MM.1S (cell line): ENCODE data around the gene BGN.

Experiments
- DNase-seq: peaks from one replicate; pipeline ENCODE4 v3.0.0-alpha.2; 2015
- H2AFZ ChIP-seq: fragments of 300-600 bp; sonication (generic); 2 replicates; pipeline ENCODE4 v1.6.0; 2016; ENCODE audit warnings: antibody characterized with exemption, low read length
- H3F3A ChIP-seq: fragments of 300-600 bp; sonication (generic); 2 replicates; pipeline ENCODE4 v1.6.1; 2016; ENCODE audit warnings: mild to moderate bottlenecking, antibody characterized with exemption, low read length, moderate library complexity, mixed read lengths; ENCODE audit not compliant: insufficient read depth
- H3K27ac ChIP-seq: fragments of 300-600 bp; sonication (generic); 2 replicates; pipeline ENCODE4 v1.5.1; 2016; ENCODE audit warnings: mild to moderate bottlenecking, low read length
- H3K27me3 ChIP-seq: fragments of 300-600 bp; sonication (generic); replicated peaks from 2 replicates; pipeline ENCODE4 v1.6.0; 2016; ENCODE audit warnings: low read length; ENCODE audit not compliant: insufficient read depth
- H3K36me3 ChIP-seq: fragments of 300-600 bp; sonication (generic); replicated peaks from 2 replicates; pipeline ENCODE4 v1.6.1; 2016; ENCODE audit warnings: mild to moderate bottlenecking, low read length, mixed read lengths; ENCODE audit not compliant: insufficient read depth
- H3K4me1 ChIP-seq: fragments of 300-600 bp; sonication (generic); 2 replicates; pipeline ENCODE4 v1.6.1; 2016; ENCODE audit warnings: low read length, mixed read lengths
- H3K4me2 ChIP-seq: fragments of 300-600 bp; sonication (generic); 2 replicates; pipeline ENCODE4 v1.6.0; 2016; ENCODE audit warnings: low read depth, low read length
- H3K4me3 ChIP-seq: fragments of 300-600 bp; sonication (generic); 2 replicates; pipeline ENCODE4 v1.5.1; 2016; ENCODE audit warnings: low read length, mixed read lengths
- H3K79me2 ChIP-seq: fragments of 300-600 bp; sonication (generic); 2 replicates; pipeline ENCODE4 v1.6.1; 2016; ENCODE audit warnings: mixed run types, low read length, mixed read lengths
- H3K9ac ChIP-seq: fragments of 300-600 bp; sonication (generic); 2 replicates; pipeline ENCODE4 v1.6.1; 2016; ENCODE audit warnings: low read length, mixed read lengths
- H3K9me2 ChIP-seq: fragments of 300-600 bp; sonication (generic); replicated peaks from 2 replicates; pipeline ENCODE4 v1.6.1; 2016; ENCODE audit warnings: mild to moderate bottlenecking, low read length, mixed read lengths; ENCODE audit not compliant: insufficient read depth
- H3K9me3 ChIP-seq: fragments of 300-600 bp; sonication (generic); replicated peaks from 2 replicates; pipeline ENCODE4 v1.6.1; 2016; ENCODE audit warnings: mild to moderate bottlenecking, low read length, mixed read lengths; ENCODE audit not compliant: insufficient read depth
- H4K20me1 ChIP-seq: fragments of 300-600 bp; sonication (generic); 2 replicates; pipeline ENCODE4 v1.6.1; 2016; ENCODE audit warnings: mild to moderate bottlenecking, low read length, moderate library complexity, mixed read lengths; ENCODE audit not compliant: insufficient read depth
- CTCF ChIP-seq: fragments of 300-600 bp; sonication (generic); IDR thresholded peaks from 2 replicates; pipeline ENCODE4 v1.5.1; 2016; ENCODE audit warnings: antibody characterized with exemption, low read length, mixed read lengths
- EZH2 ChIP-seq: fragments of 300-600 bp; sonication (generic); optimal IDR thresholded peaks from 2 replicates; pipeline ENCODE3; 2017; ENCODE audit warnings: low read depth, mild to moderate bottlenecking, antibody characterized with exemption, low read length, mixed read lengths
- EZH2phosphoT487 ChIP-seq: fragments of 300-600 bp; sonication (generic); IDR thresholded peaks from 2 replicates; pipeline ENCODE4 v1.6.1; 2018; ENCODE audit warnings: antibody characterized with exemption, low read length

BGN gene

GRCh38 chrX:153522259-153522658, 27.5 kb downstream of the BGN start:
- H3K4me2 ChIP-seq, result no peak overlapping the region
- peaks cover 66% of the 10 kb centered on the region for H3K27me3 ChIP-seq
- DNase-seq, result no peak

DNA sequence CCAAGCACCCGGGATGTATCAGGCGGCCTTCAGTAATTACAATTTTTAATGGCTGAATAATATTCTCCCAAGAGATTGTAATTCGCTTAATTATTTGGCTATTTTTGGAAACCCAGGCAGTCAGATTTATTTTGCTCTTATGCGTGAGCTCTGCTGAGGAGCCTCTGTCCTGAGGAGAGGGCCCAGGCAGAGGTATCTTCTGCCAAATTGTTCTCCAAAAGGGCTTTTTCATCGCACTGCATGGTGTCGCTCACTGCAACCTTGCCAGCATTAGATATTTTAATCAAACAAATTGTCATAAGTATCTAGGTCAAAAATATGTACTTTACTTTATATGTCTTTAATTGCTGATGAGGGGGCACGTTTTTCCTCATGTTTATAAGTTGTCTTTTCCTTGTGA, 28.5 kb downstream of the BGN start:
- no peak for TF ChIP-seq EZH2
- TF ChIP-seq CTCF, result no peak
- no peak for TF ChIP-seq EZH2phosphoT487
- peaks cover 71% of the 10 kb centered on the region for H3K27me3 ChIP-seq
- H3K79me2 ChIP-seq, result no peaks in the 10 kb centered on the region
- no peak overlapping the region for H3K9ac ChIP-seq
- no peaks in the 10 kb centered on the region for H3K9me2 ChIP-seq
- no peaks in the 10 kb centered on the region for H3K36me3 ChIP-seq
- no peak overlapping the region for H3K4me2 ChIP-seq
- H3K9me3 ChIP-seq, result no peaks in the 10 kb centered on the region
- no peaks in the 10 kb centered on the region for H3F3A ChIP-seq
- no peak overlapping the region for H3K27ac ChIP-seq
- H2AFZ ChIP-seq, result no peak overlapping the region
- no peak overlapping the region for H3K4me3 ChIP-seq
- DNase-seq, result no peak
- no peaks in the 10 kb centered on the region for H3K4me1 ChIP-seq
- no peaks in the 10 kb centered on the region for H4K20me1 ChIP-seq

More at GRCh38 chrX:153522259-153522658, 27.5 kb downstream of the BGN start:
- Histone ChIP-seq H3K79me2 (no peaks in the 10 kb centered on the region), H3K36me3 (no peaks in the 10 kb centered on the region), H3K4me1 (no peaks in the 10 kb centered on the region), H3K9me2 (no peaks in the 10 kb centered on the region), H2AFZ (no peak overlapping the region), H3K27ac (no peak overlapping the region), H4K20me1 (no peaks in the 10 kb centered on the region), H3K9ac (no peak overlapping the region), H3K9me3 (no peaks in the 10 kb centered on the region), H3K4me3 (no peak overlapping the region), H3F3A (no peaks in the 10 kb centered on the region)
- no peak for TF ChIP-seq EZH2phosphoT487
- no peak for TF ChIP-seq EZH2
- no peak for TF ChIP-seq CTCF

DNA sequence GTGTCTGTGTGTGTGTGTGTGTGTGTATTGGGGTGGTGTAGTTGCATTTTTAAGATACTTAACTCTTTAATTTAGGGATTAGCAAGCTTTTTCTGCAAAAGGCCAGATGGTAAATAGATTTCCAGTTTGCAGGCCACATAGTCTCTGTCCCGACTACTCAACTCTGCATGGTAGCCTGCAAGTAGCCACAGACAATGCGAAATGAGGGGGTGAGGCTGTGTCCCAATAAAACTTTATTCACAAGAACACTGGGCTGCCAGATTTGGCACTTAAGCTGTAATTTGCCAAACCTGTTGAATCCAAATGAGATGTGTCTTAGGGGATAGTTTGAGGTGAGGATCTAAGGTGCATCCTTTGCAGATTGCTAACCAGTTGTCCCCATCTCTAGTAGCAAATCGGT, 29.5 kb downstream of the BGN start:
- Histone ChIP-seq H3K36me3 (no peaks in the 10 kb centered on the region), H4K20me1 (no peaks in the 10 kb centered on the region), H3K79me2 (no peaks in the 10 kb centered on the region), H3K4me3 (no peak overlapping the region), H3K27ac (no peak overlapping the region), H3K4me1 (no peaks in the 10 kb centered on the region), H3K9me3 (no peaks in the 10 kb centered on the region), H3K27me3 (peaks cover 62% of the 10 kb centered on the region), H2AFZ (no peak overlapping the region), H3F3A (no peaks in the 10 kb centered on the region), H3K4me2 (no peak overlapping the region), H3K9me2 (no peaks in the 10 kb centered on the region), H3K9ac (no peak overlapping the region)
- TF ChIP-seq EZH2 (no peak), CTCF (no peak), EZH2phosphoT487 (no peak)
- no peak for DNase-seq
